ENCODE results near the gene SEMA3A.
"Not testable (repeated sequence)": the region's sequence is repeated elsewhere in the genome, so short reads cannot be mapped to it uniquely, and the experiment has no call there.

The SEMA3A gene

DNA sequence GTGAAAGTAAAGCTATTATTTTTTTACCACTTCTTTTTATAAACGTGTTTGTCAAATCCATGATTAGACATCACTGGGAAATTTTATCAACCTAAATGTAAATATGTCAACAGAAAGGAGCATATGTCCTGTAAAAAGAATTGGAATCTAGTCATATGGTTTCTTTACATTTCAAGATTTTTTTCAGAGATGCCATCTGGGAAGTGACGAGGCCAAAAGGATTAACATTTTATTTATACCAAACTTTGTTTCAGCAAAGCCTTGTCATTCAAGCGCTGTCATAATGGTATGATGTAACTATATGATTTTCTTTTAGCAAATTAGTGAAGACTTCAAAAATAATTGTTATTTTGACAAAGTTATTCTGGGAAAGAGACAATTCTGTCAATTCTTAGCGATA lies 117.3 kb downstream of the SEMA3A start:
- no peak overlapping the region for H3K4me3 ChIP-seq (ENCODE audit: low read length)
- TF ChIP-seq, protein P1, sequence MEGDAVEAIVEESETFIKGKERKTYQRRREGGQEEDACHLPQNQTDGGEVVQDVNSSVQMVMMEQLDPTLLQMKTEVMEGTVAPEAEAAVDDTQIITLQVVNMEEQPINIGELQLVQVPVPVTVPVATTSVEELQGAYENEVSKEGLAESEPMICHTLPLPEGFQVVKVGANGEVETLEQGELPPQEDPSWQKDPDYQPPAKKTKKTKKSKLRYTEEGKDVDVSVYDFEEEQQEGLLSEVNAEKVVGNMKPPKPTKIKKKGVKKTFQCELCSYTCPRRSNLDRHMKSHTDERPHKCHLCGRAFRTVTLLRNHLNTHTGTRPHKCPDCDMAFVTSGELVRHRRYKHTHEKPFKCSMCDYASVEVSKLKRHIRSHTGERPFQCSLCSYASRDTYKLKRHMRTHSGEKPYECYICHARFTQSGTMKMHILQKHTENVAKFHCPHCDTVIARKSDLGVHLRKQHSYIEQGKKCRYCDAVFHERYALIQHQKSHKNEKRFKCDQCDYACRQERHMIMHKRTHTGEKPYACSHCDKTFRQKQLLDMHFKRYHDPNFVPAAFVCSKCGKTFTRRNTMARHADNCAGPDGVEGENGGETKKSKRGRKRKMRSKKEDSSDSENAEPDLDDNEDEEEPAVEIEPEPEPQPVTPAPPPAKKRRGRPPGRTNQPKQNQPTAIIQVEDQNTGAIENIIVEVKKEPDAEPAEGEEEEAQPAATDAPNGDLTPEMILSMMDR (conservative IDR thresholded peaks at IDR 0.05; ENCODE audit: low read depth, low read length), result no peak
- no peak for DNase-seq (ENCODE audit: low read depth)

DNA sequence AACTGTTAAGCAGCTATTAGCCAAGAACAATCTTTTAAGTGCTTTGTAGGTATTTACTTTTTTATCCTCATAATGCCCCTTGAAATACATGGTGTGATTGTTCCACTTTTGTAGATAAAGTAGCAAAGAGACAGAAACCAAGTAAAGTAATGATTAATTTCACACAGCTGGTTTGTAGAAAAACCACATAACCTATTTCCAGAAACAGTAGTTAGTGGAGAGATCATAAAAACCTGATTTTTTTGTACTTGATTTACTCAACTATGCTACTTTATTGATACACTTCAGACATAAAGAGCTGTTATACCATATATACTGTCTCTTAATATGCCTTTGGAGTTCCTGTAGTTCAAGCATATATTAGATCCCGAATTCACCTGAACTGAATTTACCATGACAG lies 118.4 kb downstream of the SEMA3A start:
- no peak for DNase-seq (ENCODE audit: low read depth)
- no peak overlapping the region for H3K4me3 ChIP-seq (ENCODE audit: low read length)
- TF ChIP-seq, protein P1 (conservative IDR thresholded peaks at IDR 0.05; ENCODE audit: low read depth, low read length), result no peak

DNA sequence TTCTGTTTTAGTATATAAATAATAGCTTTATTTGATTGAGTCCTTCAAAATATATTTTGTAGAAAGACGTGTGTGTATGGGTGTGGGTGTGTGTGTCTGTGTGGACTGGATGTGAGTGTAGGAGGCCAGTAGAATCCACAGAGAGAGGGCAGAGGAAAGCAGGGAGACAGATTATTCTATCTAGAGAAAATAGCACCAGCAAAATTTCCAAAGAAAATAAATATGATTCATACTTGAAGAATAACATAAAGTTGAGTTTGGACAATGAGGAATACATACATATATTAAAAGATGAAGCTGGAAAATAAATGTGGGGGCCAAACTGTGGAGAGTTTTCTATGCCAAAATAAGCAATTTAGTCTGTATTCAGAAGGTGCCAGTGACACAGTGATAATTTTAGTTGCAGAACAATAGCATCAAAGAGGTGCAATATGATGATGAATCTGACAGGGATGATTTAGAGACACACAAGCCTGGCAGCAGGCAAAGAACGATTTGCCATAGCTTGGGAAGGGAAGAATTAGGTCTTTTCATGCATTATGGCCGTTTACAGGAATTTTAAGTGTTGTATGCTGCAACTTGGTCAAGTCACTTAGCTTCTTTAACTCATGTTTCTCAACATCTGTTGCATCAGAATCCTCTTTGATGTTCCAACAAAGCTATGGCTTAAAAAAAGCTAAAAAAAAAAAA lies 121.3 kb downstream of the SEMA3A start:
- no peak overlapping the region for H3K4me3 ChIP-seq (ENCODE audit: low read length)
- no peak for DNase-seq (ENCODE audit: low read depth)
- TF ChIP-seq, protein P1 (conservative IDR thresholded peaks at IDR 0.05; ENCODE audit: low read depth, low read length), result no peak

DNA sequence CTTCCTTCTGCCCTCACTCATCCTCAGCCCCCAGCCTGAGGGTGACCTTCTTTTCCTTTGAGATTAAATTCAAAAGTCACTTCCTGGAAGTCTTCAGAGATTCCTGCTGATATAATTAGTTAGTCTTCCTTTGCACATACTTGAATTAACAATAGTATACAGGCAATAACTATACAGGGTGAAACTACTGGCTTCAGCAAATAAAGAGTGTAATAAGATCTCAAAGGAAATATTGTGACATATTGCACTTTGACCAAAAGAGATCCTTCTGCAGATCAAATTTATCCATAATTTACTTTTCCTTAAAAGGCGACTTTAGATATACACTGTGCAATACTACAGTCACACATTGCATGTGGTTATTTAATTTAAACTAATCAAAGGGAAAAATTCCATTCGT lies 123.8 kb downstream of the SEMA3A start:
- TF ChIP-seq, protein P1 (conservative IDR thresholded peaks at IDR 0.05; ENCODE audit: low read depth, low read length), result no peak
- no peak overlapping the region for H3K4me3 ChIP-seq (ENCODE audit: low read length)
- DNase-seq (ENCODE audit: low read depth), result no peak

DNA sequence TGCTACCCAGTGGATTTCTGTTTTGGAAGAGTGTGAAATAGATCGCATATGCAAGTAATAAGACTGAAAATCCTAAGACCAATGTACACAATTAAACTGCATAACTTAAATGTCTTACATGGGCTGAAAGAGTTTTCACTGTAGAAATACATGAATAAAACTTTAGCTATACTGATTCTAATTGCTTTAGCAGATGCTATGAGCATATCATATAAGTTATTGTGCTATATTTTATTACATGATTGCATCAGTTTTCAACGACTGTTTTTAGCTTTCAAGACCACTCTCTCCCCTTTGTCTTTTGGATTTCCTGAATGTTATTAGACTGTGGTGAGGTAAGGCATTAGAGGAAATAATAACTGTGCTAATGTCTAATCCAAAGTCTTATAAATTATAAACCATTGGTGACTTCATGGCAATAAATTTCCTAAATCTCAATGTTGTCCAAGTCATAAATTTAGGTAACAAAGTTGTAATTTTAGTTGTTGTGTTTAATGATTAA lies 124.5 kb downstream of the SEMA3A start:
- TF ChIP-seq, protein P1 (conservative IDR thresholded peaks at IDR 0.05; ENCODE audit: low read depth, low read length), result no peak
- DNase-seq (ENCODE audit: low read depth), result no peak
- no peak overlapping the region for H3K4me3 ChIP-seq (ENCODE audit: low read length)

DNA sequence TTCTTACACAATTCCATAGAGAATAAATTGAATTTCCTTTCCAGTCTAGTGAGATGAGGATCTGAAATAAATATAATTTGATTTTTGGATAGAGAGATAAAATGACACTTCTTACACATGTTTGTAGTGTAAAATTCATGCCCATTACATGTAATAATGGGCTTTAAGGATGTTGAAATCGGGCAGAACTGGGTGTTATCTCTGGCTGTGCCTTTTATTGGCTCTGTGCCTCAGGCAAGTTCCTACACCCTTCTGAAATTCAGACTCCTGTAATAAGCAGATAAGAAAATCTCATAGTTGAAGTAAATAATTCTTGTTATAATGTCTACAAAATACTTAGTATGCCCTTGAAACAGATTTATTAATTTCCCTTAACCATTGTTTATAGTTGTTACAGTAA lies 125.6 kb downstream of the SEMA3A start:
- DNase-seq (ENCODE audit: low read depth), result no peak
- TF ChIP-seq, protein P1 (conservative IDR thresholded peaks at IDR 0.05; ENCODE audit: low read depth, low read length), result no peak
- no peak overlapping the region for H3K4me3 ChIP-seq (ENCODE audit: low read length)

DNA sequence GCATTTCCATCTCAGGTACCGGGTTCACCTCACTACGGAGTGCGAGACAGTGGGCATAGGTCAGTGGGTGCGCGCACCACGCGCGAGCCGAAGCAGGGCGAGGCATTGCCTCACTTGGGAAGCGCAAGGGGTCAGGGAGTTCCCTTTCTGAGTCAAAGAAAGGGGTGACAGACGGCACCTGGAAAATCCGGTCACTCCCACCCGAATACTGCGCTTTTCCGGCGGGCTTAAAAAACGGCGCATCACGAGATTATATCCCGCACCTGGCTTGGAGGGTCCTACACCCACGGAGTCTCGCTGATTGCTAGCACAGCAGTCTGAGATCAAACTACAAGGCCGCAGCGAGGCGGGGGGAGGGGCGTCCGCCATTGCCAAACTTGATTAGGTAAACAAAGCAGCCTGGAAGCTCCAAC lies 132.1 kb downstream of the SEMA3A start:
- DNase-seq (ENCODE audit: low read depth); H3K4me3 ChIP-seq (ENCODE audit: low read length): not testable (repeated sequence)

Data from retinal pigment epithelial cell (primary cell).